HFF-Myc (cell line): ENCODE data around the gene PTPN2.
"Not testable (repeated sequence)": the region's sequence is repeated elsewhere in the genome, so short reads cannot be mapped to it uniquely, and the experiment has no call there.

Source experiments
- DNase-seq: peaks from one replicate; pipeline ENCODE4 v3.0.0-alpha.2; 2011; ENCODE audit warnings: low read depth; ENCODE audit errors: extremely low read depth
- H3K4me3 ChIP-seq: replicated peaks from 2 replicates; pipeline ENCODE4 v1.5.1; 2011; ENCODE audit warnings: low read depth, mild to moderate bottlenecking, control low read depth, low read length
- TF ChIP-seq, protein P1 (sequence below): IDR thresholded peaks from 2 replicates; pipeline ENCODE4 v1.5.1; 2012; ENCODE audit warnings: mild to moderate bottlenecking, low read depth, low read length, control low read depth; ENCODE audit errors: missing control alignments

Gene PTPN2

GRCh38 chr18:12883372-12883683 is 709 bp downstream of the PTPN2 start:
- H3K4me3 ChIP-seq = peak overlapping the region; percentile 73
- TF ChIP-seq, protein P1, sequence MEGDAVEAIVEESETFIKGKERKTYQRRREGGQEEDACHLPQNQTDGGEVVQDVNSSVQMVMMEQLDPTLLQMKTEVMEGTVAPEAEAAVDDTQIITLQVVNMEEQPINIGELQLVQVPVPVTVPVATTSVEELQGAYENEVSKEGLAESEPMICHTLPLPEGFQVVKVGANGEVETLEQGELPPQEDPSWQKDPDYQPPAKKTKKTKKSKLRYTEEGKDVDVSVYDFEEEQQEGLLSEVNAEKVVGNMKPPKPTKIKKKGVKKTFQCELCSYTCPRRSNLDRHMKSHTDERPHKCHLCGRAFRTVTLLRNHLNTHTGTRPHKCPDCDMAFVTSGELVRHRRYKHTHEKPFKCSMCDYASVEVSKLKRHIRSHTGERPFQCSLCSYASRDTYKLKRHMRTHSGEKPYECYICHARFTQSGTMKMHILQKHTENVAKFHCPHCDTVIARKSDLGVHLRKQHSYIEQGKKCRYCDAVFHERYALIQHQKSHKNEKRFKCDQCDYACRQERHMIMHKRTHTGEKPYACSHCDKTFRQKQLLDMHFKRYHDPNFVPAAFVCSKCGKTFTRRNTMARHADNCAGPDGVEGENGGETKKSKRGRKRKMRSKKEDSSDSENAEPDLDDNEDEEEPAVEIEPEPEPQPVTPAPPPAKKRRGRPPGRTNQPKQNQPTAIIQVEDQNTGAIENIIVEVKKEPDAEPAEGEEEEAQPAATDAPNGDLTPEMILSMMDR = no peak
- no peak for DNase-seq

DNA sequence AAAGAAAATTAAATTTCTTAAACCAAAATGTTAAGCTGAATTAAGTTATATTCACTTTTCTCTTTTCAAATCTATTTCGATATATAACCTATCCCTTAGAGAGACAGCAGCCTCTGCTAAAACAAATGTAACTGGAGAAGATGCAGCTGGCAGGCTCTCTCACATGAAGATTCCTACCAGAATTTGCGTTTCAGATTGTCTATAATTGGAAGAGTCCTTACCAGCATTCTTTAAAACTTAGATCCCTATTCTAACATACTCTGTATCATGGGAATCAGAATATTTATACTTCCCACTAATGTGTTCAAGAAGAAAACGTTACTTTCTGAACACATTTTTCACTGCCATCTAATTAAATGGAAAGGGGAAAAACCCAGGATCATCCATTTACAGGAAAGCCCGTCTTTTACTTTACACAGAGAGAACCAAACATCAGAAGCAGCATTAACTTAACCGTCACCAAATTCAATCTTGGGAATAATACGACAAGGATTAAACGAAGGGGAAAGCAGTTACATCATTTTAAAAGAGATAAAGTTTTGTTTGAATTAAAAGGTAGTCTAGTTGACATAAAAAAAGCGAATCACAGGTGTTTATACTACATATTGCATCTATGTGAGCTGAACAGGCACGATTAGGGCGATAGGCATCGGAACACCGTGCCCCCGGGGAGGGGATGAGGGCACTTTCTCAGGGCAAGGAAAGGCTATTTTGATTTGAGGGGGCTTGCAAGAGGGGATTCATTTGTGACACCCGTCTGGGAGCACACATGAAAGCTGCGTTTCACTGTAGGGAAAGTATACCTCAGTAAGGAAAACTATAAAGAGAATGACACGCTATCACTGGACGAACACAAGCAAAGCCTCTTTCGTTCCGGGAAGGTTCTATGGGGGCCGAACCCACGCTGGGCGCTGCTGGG is 1.3 kb downstream of the PTPN2 start:
- no peak for DNase-seq
- TF ChIP-seq, protein P1 = no peak
- H3K4me3 ChIP-seq = peak overlapping the region; percentile 73

DNA sequence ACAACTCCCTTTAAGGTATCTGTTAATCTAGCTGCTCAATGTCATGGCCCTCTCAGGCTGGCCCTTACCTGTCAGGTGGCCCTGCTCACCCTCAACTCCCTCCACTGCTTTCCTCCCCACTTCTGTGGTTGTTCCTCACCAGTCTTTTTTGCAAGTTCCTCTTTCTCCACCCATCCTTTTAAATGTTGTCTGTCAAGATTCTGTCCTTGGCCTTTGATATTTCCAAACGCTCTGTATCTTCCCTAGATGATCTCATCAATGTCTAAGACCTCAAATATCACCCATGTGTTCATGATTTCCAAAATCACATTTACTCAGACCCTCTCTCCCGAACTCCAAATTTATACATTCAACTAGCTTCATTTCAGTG is 3.5 kb downstream of the PTPN2 start:
- no peak overlapping the region for H3K4me3 ChIP-seq
- no peak for DNase-seq
- TF ChIP-seq, protein P1 = no peak

GRCh38 chr18:12879840-12880540 is 4.0 kb downstream of the PTPN2 start:
- H3K4me3 ChIP-seq = no peak overlapping the region

DNA sequence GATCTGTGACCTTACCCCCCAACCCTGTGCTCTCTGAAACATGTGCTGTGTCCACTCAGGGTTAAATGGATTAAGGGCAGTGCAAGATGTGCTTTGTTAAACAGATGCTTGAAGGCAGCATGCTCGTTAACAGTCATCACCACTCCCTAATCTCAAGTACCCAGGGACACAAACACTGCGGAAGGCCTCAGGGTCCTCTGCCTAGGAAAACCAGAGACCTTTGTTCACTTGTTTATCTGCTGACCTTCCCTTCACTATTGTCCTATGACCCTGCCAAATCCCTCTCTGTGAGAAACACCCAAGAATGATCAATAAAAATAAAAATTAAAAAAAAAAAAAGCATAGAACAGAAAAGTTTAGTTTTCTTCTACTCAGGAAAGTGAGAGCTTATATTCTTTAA is 9.0 kb downstream of the PTPN2 start:
- not testable (repeated sequence) for DNase-seq, H3K4me3 ChIP-seq

More at GRCh38 chr18:12879840-12880540, 4.0 kb downstream of the PTPN2 start:
- TF ChIP-seq, protein P1 = no peak
- no peak for DNase-seq

- H3K4me3 ChIP-seq, DNase-seq: not testable (repeated sequence)
Observed at GRCh38 chr18:12873961-12874567, 10.0 kb downstream of the PTPN2 start.

- no peak overlapping the region for H3K4me3 ChIP-seq
- DNase-seq = no peak
- TF ChIP-seq, protein P1 = no peak
Observed at GRCh38 chr18:12872408-12872807, 11.6 kb downstream of the PTPN2 start.
